ENCODE measurements around the gene PTPRN2.

Gene PTPRN2

GRCh38 chr7:158042156-158042880 lies 545.3 kb downstream of the PTPRN2 start:
- no peak overlapping the region for H4K5ac ChIP-seq (ENCODE audit: low read length)
- H3K36me3 ChIP-seq (ENCODE audit: control insufficient read depth, insufficient read depth, low read length) = no peaks in the 10 kb centered on the region
- no peak overlapping the region for H3K27ac ChIP-seq (ENCODE audit: low read depth, low read length)
- H2BK120ac ChIP-seq (ENCODE audit: low read depth, low read length) = no peak overlapping the region
- no peak overlapping the region for H2AK5ac ChIP-seq (ENCODE audit: low read length)
- H2BK5ac ChIP-seq (ENCODE audit: low read length) = no peak overlapping the region
- no peak overlapping the region for H2BK15ac ChIP-seq (replicated peaks; ENCODE audit: low read depth)
- no peak for DNase-seq
- no peak overlapping the region for H3K4ac ChIP-seq (ENCODE audit: low read depth, low read length)
- no peak overlapping the region for H4K8ac ChIP-seq (ENCODE audit: low read depth, low read length)
- no peak overlapping the region for H3K4me3 ChIP-seq (ENCODE audit: low read length)
- no peak overlapping the region for H3K9ac ChIP-seq (ENCODE audit: low read length)
- H3K4me2 ChIP-seq (ENCODE audit: low read length) = no peak overlapping the region
- no CpG with 5 or more reads among the region's 20 CpGs for WGBS (ENCODE audit: extremely low coverage, insufficient coverage, low lambda C conversion rate)
- H3K27me3 ChIP-seq (ENCODE audit: insufficient read depth, low read length, poor library complexity) = no peaks in the 10 kb centered on the region
- H3K79me2 ChIP-seq (ENCODE audit: control insufficient read depth, insufficient read depth, low read length) = no peaks in the 10 kb centered on the region
- H3K4me1 ChIP-seq (ENCODE audit: control insufficient read depth, low read depth, low read length) = no peaks in the 10 kb centered on the region
- no peaks in the 10 kb centered on the region for H3K79me1 ChIP-seq (ENCODE audit: low read length)
- no peak overlapping the region for H3K23ac ChIP-seq (ENCODE audit: low read length)
- H3K56ac ChIP-seq (ENCODE audit: low read length) = no peak overlapping the region
- no peak overlapping the region for H3K18ac ChIP-seq (ENCODE audit: low read length)

GRCh38 chr7:158040199-158040598 lies 547.4 kb downstream of the PTPRN2 start:
- no peak for DNase-seq
- Histone ChIP-seq H3K4me2 (ENCODE audit: low read length) (no peak overlapping the region), H3K27ac (ENCODE audit: low read depth, low read length) (no peak overlapping the region), H2BK120ac (ENCODE audit: low read depth, low read length) (no peak overlapping the region), H3K9ac (ENCODE audit: low read length) (no peak overlapping the region), H2AK5ac (ENCODE audit: low read length) (no peak overlapping the region), H3K4me3 (ENCODE audit: low read length) (no peak overlapping the region), H3K27me3 (ENCODE audit: insufficient read depth, low read length, poor library complexity) (no peaks in the 10 kb centered on the region), H3K56ac (ENCODE audit: low read length) (no peak overlapping the region), H4K8ac (ENCODE audit: low read depth, low read length) (no peak overlapping the region), H4K5ac (ENCODE audit: low read length) (no peak overlapping the region), H3K4me1 (ENCODE audit: control insufficient read depth, low read depth, low read length) (no peaks in the 10 kb centered on the region), H3K4ac (ENCODE audit: low read depth, low read length) (no peak overlapping the region), H2BK15ac (replicated peaks; ENCODE audit: low read depth) (no peak overlapping the region), H3K18ac (ENCODE audit: low read length) (no peak overlapping the region), H3K79me1 (ENCODE audit: low read length) (no peaks in the 10 kb centered on the region), H3K23ac (ENCODE audit: low read length) (no peak overlapping the region), H3K79me2 (ENCODE audit: control insufficient read depth, insufficient read depth, low read length) (no peaks in the 10 kb centered on the region), H2BK5ac (ENCODE audit: low read length) (no peak overlapping the region), H3K36me3 (ENCODE audit: control insufficient read depth, insufficient read depth, low read length) (no peaks in the 10 kb centered on the region)
- no CpG with 5 or more reads among the region's 6 CpGs for WGBS (ENCODE audit: extremely low coverage, insufficient coverage, low lambda C conversion rate)

GRCh38 chr7:158039270-158039669 lies 548.4 kb downstream of the PTPRN2 start:
- Histone ChIP-seq H3K56ac (ENCODE audit: low read length) (no peak overlapping the region), H2AK5ac (ENCODE audit: low read length) (no peak overlapping the region), H3K4me1 (ENCODE audit: control insufficient read depth, low read depth, low read length) (no peaks in the 10 kb centered on the region), H2BK5ac (ENCODE audit: low read length) (no peak overlapping the region), H3K18ac (ENCODE audit: low read length) (no peak overlapping the region), H3K23ac (ENCODE audit: low read length) (no peak overlapping the region), H3K4me2 (ENCODE audit: low read length) (no peak overlapping the region), H2BK120ac (ENCODE audit: low read depth, low read length) (no peak overlapping the region), H3K27ac (ENCODE audit: low read depth, low read length) (no peak overlapping the region), H3K27me3 (ENCODE audit: insufficient read depth, low read length, poor library complexity) (no peaks in the 10 kb centered on the region), H3K4me3 (ENCODE audit: low read length) (no peak overlapping the region), H3K4ac (ENCODE audit: low read depth, low read length) (no peak overlapping the region), H4K5ac (ENCODE audit: low read length) (no peak overlapping the region), H3K79me2 (ENCODE audit: control insufficient read depth, insufficient read depth, low read length) (no peaks in the 10 kb centered on the region), H3K36me3 (ENCODE audit: control insufficient read depth, insufficient read depth, low read length) (no peaks in the 10 kb centered on the region), H2BK15ac (replicated peaks; ENCODE audit: low read depth) (no peak overlapping the region), H3K9ac (ENCODE audit: low read length) (no peak overlapping the region), H3K79me1 (ENCODE audit: low read length) (no peaks in the 10 kb centered on the region), H4K8ac (ENCODE audit: low read depth, low read length) (no peak overlapping the region)
- DNase-seq = no peak

- H2BK5ac ChIP-seq (ENCODE audit: low read length) = no peak overlapping the region
- no peak overlapping the region for H2BK120ac ChIP-seq (ENCODE audit: low read depth, low read length)
- H3K18ac ChIP-seq (ENCODE audit: low read length) = no peak overlapping the region
- no peak overlapping the region for H4K8ac ChIP-seq (ENCODE audit: low read depth, low read length)
- H3K27ac ChIP-seq (ENCODE audit: low read depth, low read length) = no peak overlapping the region
- no peaks in the 10 kb centered on the region for H3K36me3 ChIP-seq (ENCODE audit: control insufficient read depth, insufficient read depth, low read length)
- no peak overlapping the region for H3K9ac ChIP-seq (ENCODE audit: low read length)
- no peak overlapping the region for H3K4ac ChIP-seq (ENCODE audit: low read depth, low read length)
- H3K4me3 ChIP-seq (ENCODE audit: low read length) = no peak overlapping the region
- no peak overlapping the region for H3K23ac ChIP-seq (ENCODE audit: low read length)
- no peak overlapping the region for H2AK5ac ChIP-seq (ENCODE audit: low read length)
- H3K79me1 ChIP-seq (ENCODE audit: low read length) = no peaks in the 10 kb centered on the region
- H3K56ac ChIP-seq (ENCODE audit: low read length) = no peak overlapping the region
- H3K27me3 ChIP-seq (ENCODE audit: insufficient read depth, low read length, poor library complexity) = no peaks in the 10 kb centered on the region
- WGBS (ENCODE audit: extremely low coverage, insufficient coverage, low lambda C conversion rate) = no CpG with 5 or more reads among the region's 7 CpGs
- H3K4me2 ChIP-seq (ENCODE audit: low read length) = no peak overlapping the region
- no peaks in the 10 kb centered on the region for H3K4me1 ChIP-seq (ENCODE audit: control insufficient read depth, low read depth, low read length)
- no peak for DNase-seq
- no peak overlapping the region for H4K5ac ChIP-seq (ENCODE audit: low read length)
- H2BK15ac ChIP-seq (replicated peaks; ENCODE audit: low read depth) = no peak overlapping the region
- H3K79me2 ChIP-seq (ENCODE audit: control insufficient read depth, insufficient read depth, low read length) = no peaks in the 10 kb centered on the region
Observed at GRCh38 chr7:158037211-158037610, 550.4 kb downstream of the PTPRN2 start.

- Histone ChIP-seq H2BK5ac (ENCODE audit: low read length) (no peak overlapping the region), H3K36me3 (ENCODE audit: control insufficient read depth, insufficient read depth, low read length) (no peaks in the 10 kb centered on the region), H4K8ac (ENCODE audit: low read depth, low read length) (no peak overlapping the region), H3K79me2 (ENCODE audit: control insufficient read depth, insufficient read depth, low read length) (no peaks in the 10 kb centered on the region), H3K9ac (ENCODE audit: low read length) (no peak overlapping the region), H3K27me3 (ENCODE audit: insufficient read depth, low read length, poor library complexity) (no peaks in the 10 kb centered on the region), H2AK5ac (ENCODE audit: low read length) (no peak overlapping the region), H4K5ac (ENCODE audit: low read length) (no peak overlapping the region), H3K4me2 (ENCODE audit: low read length) (no peak overlapping the region), H3K4me3 (ENCODE audit: low read length) (no peak overlapping the region), H3K27ac (ENCODE audit: low read depth, low read length) (no peak overlapping the region), H2BK15ac (replicated peaks; ENCODE audit: low read depth) (no peak overlapping the region), H3K79me1 (ENCODE audit: low read length) (no peaks in the 10 kb centered on the region), H3K18ac (ENCODE audit: low read length) (no peak overlapping the region), H3K56ac (ENCODE audit: low read length) (no peak overlapping the region), H3K4ac (ENCODE audit: low read depth, low read length) (no peak overlapping the region), H2BK120ac (ENCODE audit: low read depth, low read length) (no peak overlapping the region), H3K4me1 (ENCODE audit: control insufficient read depth, low read depth, low read length) (no peaks in the 10 kb centered on the region), H3K23ac (ENCODE audit: low read length) (no peak overlapping the region)
- WGBS (ENCODE audit: extremely low coverage, insufficient coverage, low lambda C conversion rate) = no CpG with 5 or more reads among the region's 4 CpGs
- no peak for DNase-seq
Observed at GRCh38 chr7:158035343-158035742, 552.3 kb downstream of the PTPRN2 start.

GRCh38 chr7:158034571-158034970 lies 553.1 kb downstream of the PTPRN2 start:
- H4K8ac ChIP-seq (ENCODE audit: low read depth, low read length) = no peak overlapping the region
- no peak overlapping the region for H2AK5ac ChIP-seq (ENCODE audit: low read length)
- H4K5ac ChIP-seq (ENCODE audit: low read length) = no peak overlapping the region
- H3K4me1 ChIP-seq (ENCODE audit: control insufficient read depth, low read depth, low read length) = no peaks in the 10 kb centered on the region
- H3K27me3 ChIP-seq (ENCODE audit: insufficient read depth, low read length, poor library complexity) = no peaks in the 10 kb centered on the region
- no peak overlapping the region for H3K9ac ChIP-seq (ENCODE audit: low read length)
- no peak overlapping the region for H3K4me3 ChIP-seq (ENCODE audit: low read length)
- no peak overlapping the region for H3K27ac ChIP-seq (ENCODE audit: low read depth, low read length)
- no peak overlapping the region for H3K56ac ChIP-seq (ENCODE audit: low read length)
- no peak overlapping the region for H3K4me2 ChIP-seq (ENCODE audit: low read length)
- H3K18ac ChIP-seq (ENCODE audit: low read length) = no peak overlapping the region
- no peak for DNase-seq
- WGBS (ENCODE audit: extremely low coverage, insufficient coverage, low lambda C conversion rate) = no CpG with 5 or more reads among the region's 3 CpGs
- H3K79me2 ChIP-seq (ENCODE audit: control insufficient read depth, insufficient read depth, low read length) = no peaks in the 10 kb centered on the region
- H3K23ac ChIP-seq (ENCODE audit: low read length) = no peak overlapping the region
- no peak overlapping the region for H2BK120ac ChIP-seq (ENCODE audit: low read depth, low read length)
- H2BK5ac ChIP-seq (ENCODE audit: low read length) = no peak overlapping the region
- no peaks in the 10 kb centered on the region for H3K36me3 ChIP-seq (ENCODE audit: control insufficient read depth, insufficient read depth, low read length)
- H3K4ac ChIP-seq (ENCODE audit: low read depth, low read length) = no peak overlapping the region
- no peaks in the 10 kb centered on the region for H3K79me1 ChIP-seq (ENCODE audit: low read length)
- H2BK15ac ChIP-seq (replicated peaks; ENCODE audit: low read depth) = no peak overlapping the region
